Measurements from ENCODE around the gene DCP1A.

DNA sequence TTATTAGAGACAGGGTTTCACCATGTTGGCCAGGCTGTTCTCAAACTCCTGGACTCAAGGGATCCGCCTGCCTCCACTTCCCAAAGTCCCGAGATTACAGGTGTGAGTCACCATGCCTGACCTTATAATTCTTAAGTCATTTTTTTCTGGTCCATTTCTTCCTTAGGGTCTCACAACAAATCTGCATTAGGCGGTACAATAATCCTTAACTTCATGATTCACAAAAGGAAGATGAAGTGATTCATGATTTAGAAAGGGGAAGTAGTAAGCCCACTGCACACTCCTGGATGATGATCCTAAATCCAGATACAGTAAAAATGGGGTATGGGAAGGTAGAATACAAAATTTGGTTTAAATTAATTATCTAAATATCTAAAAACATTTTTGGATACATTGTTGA, 46.5 kb downstream of the DCP1A start:
- no peak for TF ChIP-seq CTCF (conservative IDR thresholded peaks at IDR 0.05; ENCODE audit: low read depth, low read length)
- TF ChIP-seq EZH2 (IDR thresholded peaks at IDR 0.05; ENCODE audit: low read length, unreplicated experiment): no peak

All from PC-3 (cell line).